ENCODE results near the gene KIRREL1. TPM values are rescaled to one million over a fixed set of nuclear protein-coding genes. Genes with fewer than 3 reads are reported as not detected.

The KIRREL1 gene
- total RNA-seq, 1 experiment from 2014 or later, result 30.7 TPM

DNA sequence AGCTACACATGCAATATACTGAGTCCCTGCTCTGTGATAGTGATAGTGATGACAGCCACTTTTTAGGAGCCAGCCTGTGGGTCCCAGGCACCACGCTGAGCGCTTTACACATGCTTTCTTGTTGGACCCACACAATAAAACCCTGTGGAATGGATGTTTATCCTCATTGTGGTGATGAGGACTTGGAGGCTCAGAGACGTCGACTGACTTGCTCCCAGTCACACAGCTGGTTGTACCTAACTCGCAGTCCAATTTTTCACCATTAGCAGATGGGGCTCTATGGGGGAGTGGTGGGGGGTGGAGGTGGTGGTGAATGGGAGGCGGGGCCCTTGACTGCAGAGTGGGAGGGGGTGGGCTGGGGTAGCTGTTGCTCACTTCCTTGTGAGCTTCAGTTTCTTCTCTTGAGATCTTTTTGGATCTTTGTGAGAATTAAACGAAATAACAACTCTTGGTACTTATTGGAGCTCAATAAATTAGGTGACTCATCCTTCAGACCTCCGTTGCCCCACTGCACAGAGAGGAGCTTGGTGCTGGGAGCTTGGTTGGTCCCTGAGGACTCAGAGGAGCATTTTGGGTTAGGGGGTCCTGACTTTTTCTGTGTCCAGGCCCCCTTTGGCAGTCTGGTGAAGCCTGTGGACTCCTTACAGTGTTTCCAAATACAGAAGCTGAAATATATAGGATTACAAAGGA, 125.4 kb downstream of the KIRREL1 start:
- intact Hi-C loops (cut with micrococcal nuclease; ENCODE audit: unreplicated experiment), result no loop called here
- BruUV-seq (replicated peaks), result no TSS peak
- H3K4me2 ChIP-seq, result no peak overlapping the region
- no peak overlapping the region for H3K4me3 ChIP-seq
- no peaks in the 10 kb centered on the region for H4K20me1 ChIP-seq (ENCODE audit: insufficient read depth)
- H3K27ac ChIP-seq, result no peak overlapping the region
- no peaks in the 10 kb centered on the region for H3K9me3 ChIP-seq (ENCODE audit: insufficient read depth, low read depth)
- CTCF ChIA-PET, result interaction anchor here (0.6 to 1.1 kb wide), 2 partner anchors 18 to 155 kb away, joined by 4 read pairs; no protein-coding TSS in a partner anchor
- H3K27me3 ChIP-seq (ENCODE audit: insufficient read depth, low read depth), result peaks cover 53% of the 10 kb centered on the region
- POLR2A ChIA-PET (ENCODE audit: unreplicated experiment), result no interaction called here
- H3K4me1 ChIP-seq (replicated peaks; ENCODE audit: insufficient read depth), result no peaks in the 10 kb centered on the region
- no peak overlapping the region for H2AFZ ChIP-seq
- H3K79me2 ChIP-seq (ENCODE audit: low read depth), result no peaks in the 10 kb centered on the region
- TF ChIP-seq, protein P1, sequence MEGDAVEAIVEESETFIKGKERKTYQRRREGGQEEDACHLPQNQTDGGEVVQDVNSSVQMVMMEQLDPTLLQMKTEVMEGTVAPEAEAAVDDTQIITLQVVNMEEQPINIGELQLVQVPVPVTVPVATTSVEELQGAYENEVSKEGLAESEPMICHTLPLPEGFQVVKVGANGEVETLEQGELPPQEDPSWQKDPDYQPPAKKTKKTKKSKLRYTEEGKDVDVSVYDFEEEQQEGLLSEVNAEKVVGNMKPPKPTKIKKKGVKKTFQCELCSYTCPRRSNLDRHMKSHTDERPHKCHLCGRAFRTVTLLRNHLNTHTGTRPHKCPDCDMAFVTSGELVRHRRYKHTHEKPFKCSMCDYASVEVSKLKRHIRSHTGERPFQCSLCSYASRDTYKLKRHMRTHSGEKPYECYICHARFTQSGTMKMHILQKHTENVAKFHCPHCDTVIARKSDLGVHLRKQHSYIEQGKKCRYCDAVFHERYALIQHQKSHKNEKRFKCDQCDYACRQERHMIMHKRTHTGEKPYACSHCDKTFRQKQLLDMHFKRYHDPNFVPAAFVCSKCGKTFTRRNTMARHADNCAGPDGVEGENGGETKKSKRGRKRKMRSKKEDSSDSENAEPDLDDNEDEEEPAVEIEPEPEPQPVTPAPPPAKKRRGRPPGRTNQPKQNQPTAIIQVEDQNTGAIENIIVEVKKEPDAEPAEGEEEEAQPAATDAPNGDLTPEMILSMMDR (conservative IDR thresholded peaks at IDR 0.05), result no peak
- no peak for TF ChIP-seq EZH2 (IDR thresholded peaks at IDR 0.05; ENCODE audit: low read depth)
- H3F3A ChIP-seq (ENCODE audit: insufficient read depth, low read depth), result no peaks in the 10 kb centered on the region
- no peaks in the 10 kb centered on the region for H3K9me2 ChIP-seq (ENCODE audit: insufficient read depth)
- DNase-seq, result no peak
- no peaks in the 10 kb centered on the region for H3K36me3 ChIP-seq (ENCODE audit: low read depth)

DNA sequence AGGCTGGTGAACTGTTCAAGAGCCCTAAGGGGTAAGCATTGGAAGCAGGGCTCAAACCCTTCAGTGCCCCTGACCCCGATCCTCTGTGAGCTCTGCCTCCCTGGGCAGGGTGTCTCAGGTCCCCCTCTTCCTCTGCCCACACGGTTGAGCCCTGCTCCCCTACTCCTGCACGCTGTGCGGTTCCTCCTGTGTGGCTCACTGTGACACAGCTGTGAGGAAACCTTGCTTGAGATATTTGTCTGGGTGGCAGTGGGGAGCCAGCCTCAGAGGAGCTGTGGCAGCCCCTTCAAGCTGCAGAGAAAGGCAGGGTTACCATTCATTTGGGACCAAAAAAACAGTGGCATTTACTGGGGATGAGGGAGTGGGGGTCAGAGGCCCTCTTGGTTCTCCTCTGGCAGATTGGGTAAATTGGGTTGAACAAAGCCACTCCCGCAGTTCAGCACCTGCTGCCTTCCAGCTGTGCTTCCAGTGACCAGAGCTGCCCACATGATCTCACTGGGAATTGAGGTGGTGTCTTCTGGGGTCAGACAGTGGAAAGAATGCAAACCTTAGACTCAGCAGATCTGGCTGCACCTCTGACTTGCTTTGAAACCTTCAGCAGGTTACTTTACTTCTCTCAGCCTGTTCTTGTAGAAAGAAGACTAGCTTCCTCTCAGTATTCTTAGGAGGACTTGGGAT, 126.7 kb downstream of the KIRREL1 start:
- Histone ChIP-seq H3K79me2 (ENCODE audit: low read depth) (no peaks in the 10 kb centered on the region), H3K27ac (no peak overlapping the region), H3K4me1 (replicated peaks; ENCODE audit: insufficient read depth) (no peaks in the 10 kb centered on the region), H3K9me2 (ENCODE audit: insufficient read depth) (no peaks in the 10 kb centered on the region), H3K4me3 (no peak overlapping the region), H3K9me3 (ENCODE audit: insufficient read depth, low read depth) (no peaks in the 10 kb centered on the region), H2AFZ (no peak overlapping the region), H3K36me3 (ENCODE audit: low read depth) (no peaks in the 10 kb centered on the region), H3F3A (ENCODE audit: insufficient read depth, low read depth) (no peaks in the 10 kb centered on the region), H3K4me2 (no peak overlapping the region), H4K20me1 (ENCODE audit: insufficient read depth) (no peaks in the 10 kb centered on the region), H3K27me3 (ENCODE audit: insufficient read depth, low read depth) (peaks cover 42% of the 10 kb centered on the region)
- peak in 1 of 2 experiments; percentile 5 for DNase-seq
- ChIA-PET POLR2A (ENCODE audit: unreplicated experiment) (no interaction called here), CTCF (interaction anchor here (0.6 to 2.5 kb wide), 4 partner anchors 129 to 956 kb away, joined by 3 to 26 read pairs (median 14); no protein-coding TSS in a partner anchor)
- TF ChIP-seq, protein P1 (conservative IDR thresholded peaks at IDR 0.05), result no peak
- TF ChIP-seq EZH2 (IDR thresholded peaks at IDR 0.05; ENCODE audit: low read depth), result no peak
- no TSS peak for BruUV-seq (replicated peaks)
- intact Hi-C loops (cut with micrococcal nuclease; ENCODE audit: unreplicated experiment), result loop anchor here (2.0 to 10.0 kb wide), 4 partner anchors 33 to 928 kb away; no protein-coding TSS in a partner anchor

DNA sequence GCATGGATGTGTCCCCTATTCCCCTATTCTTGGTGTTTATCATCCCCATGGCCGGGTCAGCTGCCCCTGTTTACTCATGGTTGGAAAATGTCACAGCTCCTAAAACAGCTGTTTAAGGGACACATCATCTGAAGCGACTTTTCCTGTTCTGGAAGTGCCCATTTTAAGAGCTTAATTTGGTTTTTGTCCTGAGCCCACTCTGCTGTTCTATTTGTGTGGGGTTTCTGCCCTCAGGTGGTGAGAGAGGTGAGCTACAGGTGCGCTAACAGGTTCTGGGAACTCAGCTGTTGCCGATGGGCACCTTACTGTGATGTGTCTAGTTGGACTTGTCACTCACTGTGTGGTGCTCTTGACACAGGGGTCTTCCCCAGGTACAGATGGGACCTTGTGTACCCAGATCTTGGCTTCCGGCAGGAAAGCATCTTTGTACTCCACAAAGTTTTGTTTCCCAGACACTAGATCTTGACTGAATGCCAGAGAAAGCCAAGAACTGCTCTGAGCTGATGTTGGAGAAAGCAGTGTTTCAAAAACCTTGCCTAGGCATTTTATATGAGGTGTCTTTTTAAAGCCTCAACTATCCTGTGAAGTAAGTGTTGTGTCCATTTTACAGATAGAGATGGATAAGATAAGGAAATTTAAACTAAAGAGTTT, 128.3 kb downstream of the KIRREL1 start:
- Histone ChIP-seq H3K4me3 (no peak overlapping the region), H3K4me2 (no peak overlapping the region), H3K4me1 (replicated peaks; ENCODE audit: insufficient read depth) (no peaks in the 10 kb centered on the region), H3K27ac (no peak overlapping the region), H3K36me3 (ENCODE audit: low read depth) (no peaks in the 10 kb centered on the region), H4K20me1 (ENCODE audit: insufficient read depth) (no peaks in the 10 kb centered on the region), H3K9me3 (ENCODE audit: insufficient read depth, low read depth) (no peaks in the 10 kb centered on the region), H3F3A (ENCODE audit: insufficient read depth, low read depth) (no peaks in the 10 kb centered on the region), H3K27me3 (ENCODE audit: insufficient read depth, low read depth) (peaks cover 31% of the 10 kb centered on the region), H2AFZ (no peak overlapping the region), H3K9me2 (ENCODE audit: insufficient read depth) (no peaks in the 10 kb centered on the region), H3K79me2 (ENCODE audit: low read depth) (no peaks in the 10 kb centered on the region)
- CTCF ChIA-PET, result interaction anchor here (0.6 to 2.5 kb wide), 9 partner anchors 20 to 1409 kb away, joined by 3 to 26 read pairs (median 3); no protein-coding TSS in a partner anchor
- peak; percentile 34 to 53 for DNase-seq
- intact Hi-C loops (cut with micrococcal nuclease; ENCODE audit: unreplicated experiment), result loop anchor here (1.0 to 10.0 kb wide), 7 partner anchors 35 to 929 kb away; no protein-coding TSS in a partner anchor
- TF ChIP-seq, protein P1 (conservative IDR thresholded peaks at IDR 0.05), result peak; percentile 87
- TF ChIP-seq EZH2 (IDR thresholded peaks at IDR 0.05; ENCODE audit: low read depth), result no peak
- no TSS peak for BruUV-seq (replicated peaks)
- POLR2A ChIA-PET (ENCODE audit: unreplicated experiment), result no interaction called here

Measured in PC-9 (cell line).